Peyer's patch (tissue), 4 donors: ENCODE data around the gene GLT8D1. TPM values are rescaled to one million over a fixed set of nuclear protein-coding genes. Genes with fewer than 3 reads are reported as not detected.
"Not testable (repeated sequence)": the region's sequence is repeated elsewhere in the genome, so short reads cannot be mapped to it uniquely, and the experiment has no call there.

Experiments used
- DNase-seq, 3 donors: peaks; one replicate each; pipeline ENCODE4 v3.0.0-alpha.2; 2017 to 2019
- H3K27ac ChIP-seq, 4 donors: fragments of 200-600 bp; sonication (generic); one replicate each; pipeline ENCODE4 v1.5.1; 2016 to 2019
- H3K27me3 ChIP-seq, 2 donors: fragments of 200-600 bp; sonication (generic); one replicate each; pipeline ENCODE4 v1.5.1; 2019
- H3K36me3 ChIP-seq, 3 donors: fragments of 200-600 bp; sonication (generic); one replicate each; pipeline ENCODE4 v1.5.1; 2016 to 2019
- H3K4me1 ChIP-seq, 4 donors: fragments of 200-600 bp; sonication (generic); one replicate each; pipeline ENCODE4 v1.5.1; 2016 to 2019
- H3K4me3 ChIP-seq, 4 donors: fragments of 200-600 bp; sonication (generic); 1 replicate in 3 of 4; 2 replicates in 1 of 4; pipeline ENCODE4 v1.5.1; 2016 to 2019; ENCODE audit warnings: mild to moderate bottlenecking in 1 of 4
- H3K9me3 ChIP-seq, 4 donors: fragments of 200-600 bp; sonication (generic); one replicate each; pipeline ENCODE4 v1.5.1; 2016 to 2019; ENCODE audit warnings: mild to moderate bottlenecking in 1 of 4
- CTCF ChIP-seq, 6 experiments: fragments of 450-650 bp in 4 of 6; fragments of 200-600 bp in 2 of 6; sonication (generic) in 1 of 6; IDR thresholded peaks; one replicate each; pipeline ENCODE4 v1.5.1; 2017 to 2019; ENCODE audit warnings: antibody characterized with exemption in 6 of 6, mild to moderate bottlenecking in 3 of 6, moderate library complexity in 1 of 6
- POLR2A ChIP-seq, 2 donors: fragments of 450-650 bp; IDR thresholded peaks; one replicate each; pipeline ENCODE4 v1.5.1; 2017; ENCODE audit warnings: antibody characterized with exemption in 2 of 2, mild to moderate bottlenecking in 2 of 2, moderate library complexity in 2 of 2
- total RNA-seq, 4 donors: library from RNA; depleted of rRNA; stranded (reverse); fragments of >200 nt; gene quantifications; one replicate each; pipeline ENCODE4 v1.1.0, GENCODE V29; 2016

The GLT8D1 gene
- total RNA-seq, 4 donors from 2014 or later: 25.6 to 31.2 (median 30.3) TPM

- peaks cover 0 to 57% (median 0%) of the 10 kb centered on the region in 3 donors for H3K36me3 ChIP-seq
- no peak overlapping the region for H3K27ac ChIP-seq
Observed at GRCh38 chr3:52678265-52679198, 27.1 kb downstream of the GLT8D1 start.

GRCh38 chr3:52676201-52676600, 29.4 kb downstream of the GLT8D1 start:
- DNase-seq, H3K27ac ChIP-seq, H3K4me1 ChIP-seq, H3K9me3 ChIP-seq, H3K27me3 ChIP-seq, H3K4me3 ChIP-seq: not testable (repeated sequence)
- H3K36me3 ChIP-seq: peaks cover 0 to 77% (median 0%) of the 10 kb centered on the region in 3 donors

More at GRCh38 chr3:52678265-52679198, 27.1 kb downstream of the GLT8D1 start:
- H3K4me3 ChIP-seq: no peak overlapping the region
- DNase-seq: no peak
- peaks cover 0 to 11% (median 0%) of the 10 kb centered on the region in 4 donors for H3K4me1 ChIP-seq
- TF ChIP-seq POLR2A (IDR thresholded peaks at IDR 0.05) (no peak), CTCF (IDR thresholded peaks at IDR 0.05) (no peak)
- no peaks in the 10 kb centered on the region for H3K27me3 ChIP-seq
- H3K9me3 ChIP-seq: no peaks in the 10 kb centered on the region

DNA sequence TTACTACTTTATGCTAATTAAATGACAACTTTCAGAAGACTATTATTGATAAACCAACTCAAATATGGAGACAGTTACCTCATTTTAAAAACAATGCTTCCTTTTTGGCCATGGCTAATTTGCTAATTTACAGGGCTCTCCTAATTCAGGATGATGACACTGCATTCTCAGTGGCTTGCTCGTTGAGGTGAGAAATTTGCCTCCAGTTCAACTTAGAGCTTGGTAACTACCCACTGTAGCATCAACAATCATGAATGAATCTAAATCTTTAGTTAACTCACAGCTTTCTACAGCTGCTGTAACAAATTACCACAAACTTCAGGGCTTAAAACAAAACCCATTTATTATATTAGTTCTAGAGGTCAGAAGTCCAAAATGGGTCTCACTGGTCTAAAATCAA, 33.9 kb downstream of the GLT8D1 start:
- peaks cover 0 to 7% (median 0%) of the 10 kb centered on the region in 4 donors for H3K4me1 ChIP-seq
- no peaks in the 10 kb centered on the region for H3K27me3 ChIP-seq
- DNase-seq: no peak
- no peaks in the 10 kb centered on the region for H3K9me3 ChIP-seq
- TF ChIP-seq POLR2A (IDR thresholded peaks at IDR 0.05) (no peak), CTCF (IDR thresholded peaks at IDR 0.05) (no peak)
- peak overlapping the region in 1 of 4 donors; percentile 77 for H3K27ac ChIP-seq
- H3K36me3 ChIP-seq: peaks cover 0 to 63% (median 0%) of the 10 kb centered on the region in 3 donors
- no peak overlapping the region for H3K4me3 ChIP-seq

DNA sequence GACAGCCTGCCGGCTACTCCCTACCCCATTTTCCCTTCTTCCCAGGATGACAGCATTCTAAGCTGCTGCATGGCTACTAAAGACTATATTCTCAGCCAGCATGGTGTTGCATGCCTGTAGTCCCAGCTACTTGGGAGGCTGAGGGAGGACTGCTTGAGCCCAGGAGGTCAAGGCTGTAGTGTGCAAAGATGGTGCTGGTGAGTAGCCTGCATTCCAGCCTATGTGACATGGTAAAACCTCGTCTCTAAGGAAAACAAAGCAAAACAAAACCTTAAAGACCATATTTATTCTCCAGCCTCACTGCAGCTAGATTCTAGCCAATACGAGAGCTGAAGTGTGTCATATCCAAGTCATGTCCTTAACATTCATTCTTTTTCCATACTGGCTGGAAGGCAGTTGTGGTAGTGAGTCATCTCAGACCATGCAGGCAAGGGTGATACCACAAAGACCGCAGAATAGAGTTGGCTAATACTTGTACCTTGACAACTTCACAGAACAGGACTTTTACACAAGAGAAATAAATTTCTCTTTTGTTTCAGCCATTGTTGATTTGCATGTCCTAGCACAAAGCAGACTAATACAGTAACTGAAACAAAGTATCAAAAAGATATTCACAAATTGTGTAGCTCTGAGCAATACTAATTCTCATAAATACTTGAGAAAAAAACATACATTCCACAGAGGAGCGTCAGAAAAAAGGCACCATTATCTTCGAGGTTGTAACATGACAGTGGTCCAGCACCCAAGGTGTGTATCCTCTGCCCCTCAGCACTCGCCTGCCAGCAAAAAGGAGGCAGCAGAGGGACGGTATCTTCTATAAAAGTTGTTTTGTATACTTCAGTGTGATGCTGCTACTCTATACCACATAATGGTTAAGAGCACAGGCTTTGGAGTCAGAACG, 34.7 kb downstream of the GLT8D1 start:
- DNase-seq: no peak
- peak overlapping the region in 2 of 4 donors; percentile 18 to 77 for H3K27ac ChIP-seq
- H3K36me3 ChIP-seq: peaks cover 0 to 64% (median 0%) of the 10 kb centered on the region in 3 donors
- peaks cover 0 to 7% (median 0%) of the 10 kb centered on the region in 4 donors for H3K4me1 ChIP-seq
- no peak for TF ChIP-seq CTCF (IDR thresholded peaks at IDR 0.05)
- TF ChIP-seq POLR2A (IDR thresholded peaks at IDR 0.05): no peak
- no peak overlapping the region for H3K4me3 ChIP-seq
- H3K9me3 ChIP-seq: no peaks in the 10 kb centered on the region
- no peaks in the 10 kb centered on the region for H3K27me3 ChIP-seq

GRCh38 chr3:52663098-52663497, 42.5 kb downstream of the GLT8D1 start:
- Histone ChIP-seq H3K27me3 (no peaks in the 10 kb centered on the region), H3K9me3 (no peaks in the 10 kb centered on the region), H3K36me3 (peaks cover 0 to 88% (median 0%) of the 10 kb centered on the region in 3 donors), H3K27ac (no peak overlapping the region), H3K4me3 (no peak overlapping the region), H3K4me1 (no peaks in the 10 kb centered on the region)
- no peak for DNase-seq
- TF ChIP-seq CTCF (IDR thresholded peaks at IDR 0.05): no peak
- no peak for TF ChIP-seq POLR2A (IDR thresholded peaks at IDR 0.05)
